HEK293T (cell line): ENCODE measurements around the gene LANCL1.

Experiments used
- ARNT ChIP-seq: fragments of 450-650 bp; IDR thresholded peaks from 2 replicates; pipeline ENCODE4 v1.6.1; 2017; ENCODE audit warnings: mild to moderate bottlenecking
- BHLHE40 ChIP-seq: fragments of 450-650 bp; IDR thresholded peaks from 2 replicates; pipeline ENCODE4 v1.6.1; 2016; ENCODE audit warnings: mild to moderate bottlenecking, moderate library complexity, borderline replicate concordance
- CTBP1 ChIP-seq: fragments of 450-650 bp; IDR thresholded peaks from 2 replicates; pipeline ENCODE4 v1.6.1; 2016; ENCODE audit warnings: borderline replicate concordance
- ELF4 ChIP-seq: fragments of 450-650 bp; IDR thresholded peaks from 2 replicates; pipeline ENCODE4 v1.6.1; 2017; ENCODE audit warnings: antibody characterized with exemption
- FOXA1 ChIP-seq: fragments of 450-650 bp; IDR thresholded peaks from 2 replicates; pipeline ENCODE4 v1.6.1; 2016; ENCODE audit warnings: mild to moderate bottlenecking
- FOXK2 ChIP-seq: fragments of 450-650 bp; IDR thresholded peaks from 2 replicates; pipeline ENCODE4 v1.6.1; 2016; ENCODE audit warnings: mild to moderate bottlenecking
- FOXM1 ChIP-seq: fragments of 450-650 bp; IDR thresholded peaks from 2 replicates; pipeline ENCODE4 v1.6.1; 2017; ENCODE audit warnings: mild to moderate bottlenecking, borderline replicate concordance
- HDGF ChIP-seq: fragments of 450-650 bp; IDR thresholded peaks from 2 replicates; pipeline ENCODE4 v1.6.1; 2017; ENCODE audit warnings: antibody characterized with exemption, borderline replicate concordance
- PKNOX1 ChIP-seq: fragments of 450-650 bp; IDR thresholded peaks from 2 replicates; pipeline ENCODE4 v1.6.1; 2016
- SP1 ChIP-seq: fragments of 450-650 bp; IDR thresholded peaks from 2 replicates; pipeline ENCODE4 v1.6.1; 2017
- SUZ12 ChIP-seq: fragments of 450-650 bp; IDR thresholded peaks from 2 replicates; pipeline ENCODE4 v1.6.1; 2016; ENCODE audit warnings: mild to moderate bottlenecking

DNA sequence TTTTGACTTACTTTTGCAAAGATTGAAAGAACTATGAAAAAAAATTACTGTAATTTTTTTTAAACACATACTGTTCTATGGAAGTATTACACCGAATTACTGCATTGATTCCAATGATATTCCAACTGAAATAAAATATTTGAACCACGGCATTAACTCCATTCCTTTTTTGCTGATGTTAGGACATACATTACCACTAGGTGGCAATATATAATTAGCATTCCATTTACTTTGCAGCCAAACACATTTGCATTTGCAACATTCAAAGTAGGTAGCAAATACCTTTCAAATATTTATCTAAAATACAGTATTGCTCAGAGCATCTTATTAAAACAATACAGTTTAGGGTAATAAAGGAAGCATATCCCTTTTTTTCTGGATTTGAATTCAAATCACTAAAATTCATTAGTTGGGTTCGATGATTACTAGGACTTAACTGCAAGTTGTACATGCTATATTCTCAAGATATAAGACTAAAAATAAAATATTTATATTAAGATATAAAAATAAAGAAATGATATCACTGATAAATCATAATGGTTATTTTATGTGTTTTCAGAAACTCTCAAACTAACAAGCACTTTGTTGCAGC, 31.3 kb downstream of the LANCL1 start:
- TF ChIP-seq ELF4 (no peak), FOXM1 (no peak), ARNT (no peak), PKNOX1 (no peak), FOXK2 (no peak), BHLHE40 (no peak), SP1 (no peak), SUZ12 (no peak), CTBP1 (no peak), FOXA1 (no peak), HDGF (no peak)
